ENCODE results near the gene TRPV2.
"Not testable (repeated sequence)": the region's sequence is repeated elsewhere in the genome, so short reads cannot be mapped to it uniquely, and the experiment has no call there.

Gene TRPV2

DNA sequence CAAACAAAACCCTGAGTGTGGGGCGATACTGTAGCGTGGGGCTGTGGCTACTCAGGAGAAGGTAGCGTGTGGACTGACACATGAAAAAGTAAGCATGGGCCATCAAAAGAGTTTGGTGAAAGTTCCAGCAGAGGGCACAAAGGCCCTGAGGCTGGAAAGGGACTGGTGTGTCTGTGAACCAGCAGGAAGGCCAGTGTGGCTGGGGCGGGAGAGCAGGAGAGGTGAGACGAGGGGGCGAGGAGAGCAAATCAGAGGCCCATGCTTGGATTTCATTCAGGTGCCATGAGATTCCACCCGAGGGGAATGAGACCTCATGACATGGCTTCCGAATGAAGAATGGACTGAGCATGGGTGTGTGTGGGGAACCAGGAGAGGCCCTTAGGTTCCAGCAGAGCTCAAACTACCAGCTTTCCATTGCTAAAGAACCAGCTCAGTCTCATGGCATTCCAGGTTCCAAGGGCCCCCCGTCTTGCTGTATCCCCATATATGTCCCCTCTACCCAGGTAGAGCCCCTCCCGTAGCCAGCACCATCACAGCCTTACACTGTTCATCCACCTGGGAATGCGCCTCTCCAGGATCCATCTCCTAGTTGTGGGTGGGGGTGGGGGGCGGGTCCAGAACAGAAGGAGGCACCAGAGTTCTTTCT lies 31.1 kb downstream of the TRPV2 start:
- ChIA-PET POLR2A (no interaction called here), CTCF (interaction anchor here (0.6 to 12.4 kb wide), 6 partner anchors 7 to 173 kb away, joined by 3 to 68 read pairs (median 3); partner anchors contain the start of gene TRPV2)
- DNase-seq: no peak
- H3K27me3 ChIP-seq (replicated peaks in 2 of 5; ENCODE audit: control insufficient read depth in 4 of 5, insufficient read depth in 5 of 5, low read length in 4 of 5): no peaks in the 10 kb centered on the region
- no peak overlapping the region for H3K4me3 ChIP-seq (ENCODE audit: control insufficient read depth in 1 of 7, extremely low read depth in 1 of 7, insufficient read depth in 4 of 7, low read depth in 2 of 7, low read length in 6 of 7)
- H3K4me1 ChIP-seq (ENCODE audit: control extremely low read depth in 1 of 4, control insufficient read depth in 4 of 4, insufficient read depth in 4 of 4, low read length in 3 of 4): peaks cover 0 to 26% (median 12%) of the 10 kb centered on the region in 4 experiments
- 86% methylated on average over 8 of the region's 12 CpGs for WGBS (ENCODE audit: insufficient coverage)
- no peak overlapping the region for H3K27ac ChIP-seq (ENCODE audit: insufficient read depth in 1 of 2, low read depth in 1 of 2, low read length in 2 of 2, poor library complexity in 1 of 2, severe bottlenecking in 2 of 2)
- peaks cover 4 to 80% (median 57%) of the 10 kb centered on the region in 4 experiments for H3K36me3 ChIP-seq (ENCODE audit: control insufficient read depth in 4 of 4, insufficient read depth in 4 of 4, low read length in 3 of 4)
- H3K9me3 ChIP-seq (ENCODE audit: control extremely low read depth in 1 of 5, control insufficient read depth in 4 of 5, insufficient read depth in 2 of 5, low read depth in 1 of 5, low read length in 4 of 5): no peaks in the 10 kb centered on the region

DNA sequence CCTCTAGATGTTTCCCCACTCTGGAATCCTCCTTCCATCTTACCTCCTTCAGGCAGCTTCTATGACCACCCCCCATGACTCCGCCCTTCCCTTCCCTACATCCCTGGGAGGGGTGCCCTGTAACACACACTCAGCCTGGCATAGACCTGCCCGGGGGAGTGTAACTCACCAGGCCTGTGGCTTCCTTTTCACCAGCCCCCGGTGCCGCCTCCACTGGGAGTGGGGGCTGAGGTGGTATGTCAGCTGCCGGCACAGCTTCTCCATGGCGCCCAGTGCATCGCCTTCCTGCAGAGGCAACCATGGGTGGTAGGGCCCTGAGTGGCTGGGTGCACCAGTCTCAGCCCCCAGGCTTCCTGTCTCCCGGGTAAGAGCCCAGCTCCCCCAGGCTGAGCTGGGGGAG lies 32.3 kb downstream of the TRPV2 start:
- peaks cover 2 to 68% (median 47%) of the 10 kb centered on the region in 4 experiments for H3K36me3 ChIP-seq (ENCODE audit: control insufficient read depth in 4 of 4, insufficient read depth in 4 of 4, low read length in 3 of 4)
- ChIA-PET CTCF (interaction anchor here (0.6 to 12.4 kb wide), 3 partner anchors 42 to 138 kb away, joined by 3 to 68 read pairs (median 3); no protein-coding TSS in a partner anchor), POLR2A (no interaction called here)

DNA sequence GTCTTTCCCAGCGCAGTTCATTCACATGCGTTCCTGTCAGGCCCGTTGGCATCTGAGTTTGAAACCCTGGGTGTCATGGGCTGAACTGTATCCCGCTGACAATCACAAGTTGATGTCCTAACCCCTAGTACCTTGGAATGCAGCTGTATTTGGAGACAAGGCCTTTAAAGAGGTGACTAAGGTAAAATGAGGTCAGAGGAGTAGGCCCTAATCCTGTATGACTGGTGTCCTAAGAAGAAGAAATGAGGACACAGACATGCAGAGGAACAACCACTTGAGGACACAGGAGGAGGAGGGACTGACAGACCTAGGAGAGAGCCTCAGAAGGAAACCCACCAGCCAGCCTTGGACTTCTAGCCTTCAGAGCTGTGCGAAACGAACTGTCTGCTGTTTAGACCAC lies 33.1 kb downstream of the TRPV2 start:
- POLR2A ChIA-PET: no interaction called here
- peaks cover 0 to 10% (median 0%) of the 10 kb centered on the region in 4 experiments for H3K4me1 ChIP-seq (ENCODE audit: control extremely low read depth in 1 of 4, control insufficient read depth in 4 of 4, insufficient read depth in 4 of 4, low read length in 3 of 4)
- no peak overlapping the region for H3K4me3 ChIP-seq (ENCODE audit: control insufficient read depth in 1 of 7, extremely low read depth in 1 of 7, insufficient read depth in 4 of 7, low read depth in 2 of 7, low read length in 6 of 7)
- H3K27ac ChIP-seq (ENCODE audit: insufficient read depth in 1 of 2, low read depth in 1 of 2, low read length in 2 of 2, poor library complexity in 1 of 2, severe bottlenecking in 2 of 2): no peak overlapping the region
- H3K27me3 ChIP-seq (replicated peaks in 2 of 5; ENCODE audit: control insufficient read depth in 4 of 5, insufficient read depth in 5 of 5, low read length in 4 of 5): no peaks in the 10 kb centered on the region
- WGBS (ENCODE audit: insufficient coverage): 93% methylated on average over 3 of the region's 6 CpGs
- no peaks in the 10 kb centered on the region for H3K9me3 ChIP-seq (ENCODE audit: control extremely low read depth in 1 of 5, control insufficient read depth in 4 of 5, insufficient read depth in 2 of 5, low read depth in 1 of 5, low read length in 4 of 5)
- CTCF ChIA-PET: interaction anchor here (0.6 to 12.4 kb wide), 3 partner anchors 42 to 137 kb away, joined by 3 to 68 read pairs (median 3); no protein-coding TSS in a partner anchor
- H3K36me3 ChIP-seq (ENCODE audit: control insufficient read depth in 4 of 4, insufficient read depth in 4 of 4, low read length in 3 of 4): peaks cover 2 to 59% (median 40%) of the 10 kb centered on the region in 4 experiments
- DNase-seq: no peak

More for the DNA sequence above, 32.3 kb downstream of the TRPV2 start:
- Histone ChIP-seq H3K27ac (ENCODE audit: insufficient read depth in 1 of 2, low read depth in 1 of 2, low read length in 2 of 2, poor library complexity in 1 of 2, severe bottlenecking in 2 of 2) (no peak overlapping the region), H3K4me1 (ENCODE audit: control extremely low read depth in 1 of 4, control insufficient read depth in 4 of 4, insufficient read depth in 4 of 4, low read length in 3 of 4) (peaks cover 0 to 14% (median 2%) of the 10 kb centered on the region in 4 experiments), H3K27me3 (replicated peaks in 2 of 5; ENCODE audit: control insufficient read depth in 4 of 5, insufficient read depth in 5 of 5, low read length in 4 of 5) (no peaks in the 10 kb centered on the region), H3K9me3 (ENCODE audit: control extremely low read depth in 1 of 5, control insufficient read depth in 4 of 5, insufficient read depth in 2 of 5, low read depth in 1 of 5, low read length in 4 of 5) (no peaks in the 10 kb centered on the region), H3K4me3 (ENCODE audit: control insufficient read depth in 1 of 7, extremely low read depth in 1 of 7, insufficient read depth in 4 of 7, low read depth in 2 of 7, low read length in 6 of 7) (no peak overlapping the region)
- no peak for DNase-seq
- WGBS (ENCODE audit: insufficient coverage): 85% methylated on average over 6 of the region's 8 CpGs

DNA sequence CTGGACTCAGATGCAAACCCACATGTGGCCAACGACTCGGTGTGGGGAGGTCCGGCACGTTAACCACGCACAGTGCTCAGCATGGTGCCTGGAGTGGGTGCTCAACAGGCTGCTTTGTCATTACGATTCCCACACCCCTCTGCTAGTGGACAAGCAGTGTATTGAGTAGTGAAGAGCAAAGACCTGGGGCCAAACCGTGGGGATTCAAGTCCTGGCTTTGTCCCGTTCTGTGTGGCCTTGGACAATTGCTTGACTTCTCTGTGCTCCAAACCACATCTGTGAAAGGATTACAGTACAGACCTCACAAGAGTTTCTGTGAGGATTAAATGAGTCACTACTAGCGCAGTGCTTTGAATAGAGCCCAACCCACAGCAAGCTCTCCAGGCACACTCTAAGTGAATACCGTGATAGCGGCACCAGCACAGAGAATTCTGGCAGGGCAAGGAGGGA lies 33.8 kb downstream of the TRPV2 start:
- H3K9me3 ChIP-seq (ENCODE audit: control extremely low read depth in 1 of 5, control insufficient read depth in 4 of 5, insufficient read depth in 2 of 5, low read depth in 1 of 5, low read length in 4 of 5): no peaks in the 10 kb centered on the region
- ChIA-PET CTCF (interaction anchor here (0.7 to 12.4 kb wide), 4 partner anchors 9 to 74 kb away, joined by 3 to 68 read pairs (median 3); no protein-coding TSS in a partner anchor), POLR2A (no interaction called here)
- no peak for DNase-seq
- over 99% methylated on average over 8 of the region's 11 CpGs for WGBS (ENCODE audit: insufficient coverage)
- H3K4me1 ChIP-seq (ENCODE audit: control extremely low read depth in 1 of 4, control insufficient read depth in 4 of 4, insufficient read depth in 4 of 4, low read length in 3 of 4): peaks cover 0 to 5% (median 0%) of the 10 kb centered on the region in 4 experiments
- H3K4me3 ChIP-seq (ENCODE audit: control insufficient read depth in 1 of 7, extremely low read depth in 1 of 7, insufficient read depth in 4 of 7, low read depth in 2 of 7, low read length in 6 of 7): no peak overlapping the region
- H3K36me3 ChIP-seq (ENCODE audit: control insufficient read depth in 4 of 4, insufficient read depth in 4 of 4, low read length in 3 of 4): peaks cover 2 to 53% (median 37%) of the 10 kb centered on the region in 4 experiments
- H3K27me3 ChIP-seq (replicated peaks in 2 of 5; ENCODE audit: control insufficient read depth in 4 of 5, insufficient read depth in 5 of 5, low read length in 4 of 5): no peaks in the 10 kb centered on the region
- no peak overlapping the region for H3K27ac ChIP-seq (ENCODE audit: insufficient read depth in 1 of 2, low read depth in 1 of 2, low read length in 2 of 2, poor library complexity in 1 of 2, severe bottlenecking in 2 of 2)

DNA sequence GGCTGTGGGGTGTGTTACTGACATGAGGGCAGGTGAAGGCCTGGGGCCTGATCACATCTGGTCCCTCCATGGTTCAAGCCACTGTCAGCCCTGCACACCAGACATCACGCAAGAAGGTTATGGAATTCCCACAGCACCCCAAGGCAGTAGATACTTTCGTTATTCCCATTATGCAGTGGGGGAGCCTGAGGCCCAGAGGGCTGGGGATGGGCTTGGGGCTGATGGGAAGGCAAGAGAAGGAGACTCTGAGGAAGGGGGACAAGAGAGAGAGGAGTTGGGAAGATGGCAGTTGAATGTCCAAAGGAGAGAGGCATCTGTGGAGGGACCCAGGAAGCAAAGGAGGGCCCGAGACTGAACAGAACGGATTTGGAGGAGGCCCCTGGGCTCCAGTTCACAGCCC lies 34.7 kb downstream of the TRPV2 start:
- Histone ChIP-seq H3K27ac (ENCODE audit: insufficient read depth in 1 of 2, low read depth in 1 of 2, low read length in 2 of 2, poor library complexity in 1 of 2, severe bottlenecking in 2 of 2) (no peak overlapping the region), H3K9me3 (ENCODE audit: control extremely low read depth in 1 of 5, control insufficient read depth in 4 of 5, insufficient read depth in 2 of 5, low read depth in 1 of 5, low read length in 4 of 5) (no peaks in the 10 kb centered on the region), H3K36me3 (ENCODE audit: control insufficient read depth in 4 of 4, insufficient read depth in 4 of 4, low read length in 3 of 4) (peaks cover 2 to 48% (median 34%) of the 10 kb centered on the region in 4 experiments), H3K4me3 (ENCODE audit: control insufficient read depth in 1 of 7, extremely low read depth in 1 of 7, insufficient read depth in 4 of 7, low read depth in 2 of 7, low read length in 6 of 7) (no peak overlapping the region), H3K27me3 (replicated peaks in 2 of 5; ENCODE audit: control insufficient read depth in 4 of 5, insufficient read depth in 5 of 5, low read length in 4 of 5) (no peaks in the 10 kb centered on the region), H3K4me1 (ENCODE audit: control extremely low read depth in 1 of 4, control insufficient read depth in 4 of 4, insufficient read depth in 4 of 4, low read length in 3 of 4) (peaks cover 0 to 4% (median 0%) of the 10 kb centered on the region in 4 experiments)
- no CpG with 5 or more reads among the region's 4 CpGs for WGBS (ENCODE audit: insufficient coverage)
- POLR2A ChIA-PET: interaction anchor here (1.2 kb wide), 1 partner anchor 10 kb away, joined by 4 read pairs; no protein-coding TSS in a partner anchor
- CTCF ChIA-PET: interaction anchor here (0.7 to 12.4 kb wide), 8 partner anchors 10 to 78 kb away, joined by 3 to 150 read pairs (median 4); no protein-coding TSS in a partner anchor
- DNase-seq: no peak

DNA sequence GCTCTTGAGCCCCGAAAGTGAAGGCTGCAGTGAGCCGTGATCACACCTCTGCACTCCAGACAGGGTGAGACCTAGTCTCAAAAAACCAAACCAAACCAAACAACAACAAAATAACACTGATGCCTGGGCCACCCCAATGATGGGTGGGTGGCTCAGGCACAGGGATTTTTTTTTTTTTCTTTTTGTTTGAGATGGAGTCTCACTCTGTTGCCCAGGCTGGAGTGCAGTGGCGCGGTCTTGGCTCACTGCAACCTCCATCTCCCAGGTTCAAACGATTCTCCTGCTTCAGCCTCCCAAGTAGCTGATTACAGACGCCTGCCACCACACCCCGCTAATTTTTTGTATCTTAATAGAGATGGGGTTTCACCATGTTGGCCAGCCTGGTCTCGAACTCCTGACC lies 36.9 kb downstream of the TRPV2 start:
- CTCF ChIA-PET: interaction anchor here (0.7 to 6.8 kb wide), 17 partner anchors 8 to 710 kb away, joined by 3 to 150 read pairs (median 5); partner anchors contain the start of gene LRRC75A
- H3K9me3 ChIP-seq (ENCODE audit: control extremely low read depth in 1 of 5, control insufficient read depth in 4 of 5, insufficient read depth in 2 of 5, low read depth in 1 of 5, low read length in 4 of 5); H3K4me3 ChIP-seq (ENCODE audit: control insufficient read depth in 1 of 7, extremely low read depth in 1 of 7, insufficient read depth in 4 of 7, low read depth in 2 of 7, low read length in 6 of 7); H3K4me1 ChIP-seq (ENCODE audit: control extremely low read depth in 1 of 4, control insufficient read depth in 4 of 4, insufficient read depth in 4 of 4, low read length in 3 of 4); DNase-seq; H3K27me3 ChIP-seq (replicated peaks in 2 of 5; ENCODE audit: control insufficient read depth in 4 of 5, insufficient read depth in 5 of 5, low read length in 4 of 5); H3K27ac ChIP-seq (ENCODE audit: insufficient read depth in 1 of 2, low read depth in 1 of 2, low read length in 2 of 2, poor library complexity in 1 of 2, severe bottlenecking in 2 of 2); POLR2A ChIA-PET: not testable (repeated sequence)
- H3K36me3 ChIP-seq (ENCODE audit: control insufficient read depth in 4 of 4, insufficient read depth in 4 of 4, low read length in 3 of 4): peaks cover 3 to 32% (median 21%) of the 10 kb centered on the region in 4 experiments
- WGBS (ENCODE audit: insufficient coverage): 100% methylated on average over 1 of the region's 8 CpGs

DNA sequence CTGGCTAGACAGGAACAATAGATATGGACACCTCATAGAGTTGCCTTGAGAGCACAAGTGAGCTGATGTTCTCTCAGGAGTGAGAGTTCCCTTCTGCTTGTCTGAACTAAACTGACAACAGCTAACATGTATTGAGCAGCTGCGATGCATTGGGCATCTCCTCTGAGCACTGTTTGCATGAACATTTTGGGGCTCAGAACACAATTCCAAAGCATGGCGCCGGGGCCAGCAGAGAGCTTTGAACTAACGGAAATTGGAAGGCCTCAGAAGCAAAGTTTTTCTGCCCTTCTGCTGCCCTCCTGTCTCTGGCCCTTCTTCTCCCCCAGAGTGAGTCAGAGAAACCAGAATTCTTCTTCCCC lies 38.1 kb downstream of the TRPV2 start:
- H3K4me3 ChIP-seq (ENCODE audit: control insufficient read depth in 1 of 7, extremely low read depth in 1 of 7, insufficient read depth in 4 of 7, low read depth in 2 of 7, low read length in 6 of 7): no peak overlapping the region
- no peaks in the 10 kb centered on the region for H3K27me3 ChIP-seq (replicated peaks in 2 of 5; ENCODE audit: control insufficient read depth in 4 of 5, insufficient read depth in 5 of 5, low read length in 4 of 5)
- WGBS (ENCODE audit: insufficient coverage): 90% methylated on average over 4 of the region's 4 CpGs
- H3K36me3 ChIP-seq (ENCODE audit: control insufficient read depth in 4 of 4, insufficient read depth in 4 of 4, low read length in 3 of 4): peaks cover 5 to 21% (median 11%) of the 10 kb centered on the region in 4 experiments
- ChIA-PET POLR2A (no interaction called here), CTCF (interaction anchor here (0.6 to 6.8 kb wide), 19 partner anchors 9 to 133 kb away, joined by 3 to 150 read pairs (median 6); partner anchors contain the start of gene TRPV2)
- DNase-seq: no peak
- no peaks in the 10 kb centered on the region for H3K9me3 ChIP-seq (ENCODE audit: control extremely low read depth in 1 of 5, control insufficient read depth in 4 of 5, insufficient read depth in 2 of 5, low read depth in 1 of 5, low read length in 4 of 5)
- no peaks in the 10 kb centered on the region for H3K4me1 ChIP-seq (ENCODE audit: control extremely low read depth in 1 of 4, control insufficient read depth in 4 of 4, insufficient read depth in 4 of 4, low read length in 3 of 4)
- no peak overlapping the region for H3K27ac ChIP-seq (ENCODE audit: insufficient read depth in 1 of 2, low read depth in 1 of 2, low read length in 2 of 2, poor library complexity in 1 of 2, severe bottlenecking in 2 of 2)
